DMS153 (cell line): ENCODE measurements around the gene CTLA4.
A peak's percentile ranks its signal among the peaks of the same experiment; 100 is the strongest.
"Not testable (repeated sequence)": the region's sequence is repeated elsewhere in the genome, so short reads cannot be mapped to it uniquely, and the experiment has no call there.

Source experiments
- DNase-seq: peaks from one replicate; lab custom pipeline; 2025; lab: John Stamatoyannopoulos, UW

CTLA4 gene

DNA sequence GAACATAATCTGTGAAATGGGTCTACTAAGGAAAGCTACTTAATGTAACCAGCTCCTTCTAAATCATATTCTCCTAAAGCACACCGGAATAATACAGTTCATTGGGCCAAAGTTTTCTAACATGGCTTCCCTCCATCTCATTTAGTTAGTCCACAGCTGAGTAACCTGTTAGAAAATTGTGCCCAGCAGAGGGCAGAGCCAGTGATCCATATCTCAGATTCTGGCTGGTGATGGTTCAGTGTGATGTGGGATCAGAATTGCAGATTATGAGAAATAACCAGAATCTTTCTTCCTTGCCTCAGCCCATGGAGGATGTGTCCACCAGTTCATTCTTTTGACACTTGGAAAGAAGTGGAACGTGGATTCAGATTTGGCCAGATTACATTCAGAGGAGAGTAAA lies 9.4 kb upstream of the CTLA4 start:
- no peak for DNase-seq

DNA sequence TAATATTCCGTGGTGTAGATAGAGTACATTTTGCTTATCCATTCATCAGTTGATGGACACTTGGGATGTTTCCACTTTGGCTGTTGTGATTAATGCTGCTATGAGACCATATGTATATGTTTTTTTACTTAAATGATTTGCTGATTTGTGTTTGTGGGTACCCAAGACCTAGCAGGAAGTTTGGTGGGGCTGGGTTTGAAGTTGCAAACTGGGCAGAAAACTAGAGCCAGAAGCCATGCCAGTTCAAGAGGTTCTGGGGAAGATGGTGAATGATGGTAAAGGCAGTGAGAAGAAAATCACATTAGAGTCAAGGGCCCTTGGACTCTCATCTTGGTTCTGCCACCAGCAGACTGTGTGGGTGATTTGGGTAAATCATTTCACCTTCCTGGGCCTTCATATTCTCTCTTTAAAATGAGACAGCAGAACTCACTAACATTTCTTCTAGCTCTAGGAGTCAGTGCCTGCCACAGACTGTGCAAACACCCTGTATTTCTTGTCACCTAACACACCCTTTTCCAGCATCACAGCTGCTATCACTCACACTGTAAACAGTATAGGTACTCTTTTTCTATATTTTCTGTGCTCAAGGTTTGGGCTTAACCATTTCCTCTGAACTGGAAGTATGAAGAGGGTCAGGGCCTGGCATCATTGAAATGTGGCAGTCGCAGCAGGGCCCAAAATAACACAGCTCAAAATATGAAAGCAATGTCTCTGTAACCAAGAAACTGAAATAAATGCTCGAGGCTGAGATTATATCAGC lies 8.4 kb upstream of the CTLA4 start:
- DNase-seq, result no peak

DNA sequence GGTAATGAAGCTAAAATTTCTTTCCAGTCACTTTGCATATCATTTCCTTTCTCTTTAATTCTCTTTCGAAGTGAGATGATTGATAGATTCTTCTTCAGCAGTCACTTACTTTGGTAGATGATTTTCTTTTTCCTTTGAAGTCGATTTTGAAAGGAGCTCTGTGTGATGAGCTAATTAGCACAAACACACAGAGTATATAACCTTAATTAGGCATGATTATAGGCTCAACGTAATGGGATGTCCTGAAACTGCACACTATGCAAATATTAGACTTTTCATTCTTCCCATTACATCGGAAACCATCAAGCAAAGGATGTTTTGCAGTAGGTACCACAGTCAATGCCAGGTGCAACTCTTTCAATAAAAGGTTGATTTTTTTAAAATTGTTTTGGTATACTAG lies 6.4 kb upstream of the CTLA4 start:
- no peak for DNase-seq

DNA sequence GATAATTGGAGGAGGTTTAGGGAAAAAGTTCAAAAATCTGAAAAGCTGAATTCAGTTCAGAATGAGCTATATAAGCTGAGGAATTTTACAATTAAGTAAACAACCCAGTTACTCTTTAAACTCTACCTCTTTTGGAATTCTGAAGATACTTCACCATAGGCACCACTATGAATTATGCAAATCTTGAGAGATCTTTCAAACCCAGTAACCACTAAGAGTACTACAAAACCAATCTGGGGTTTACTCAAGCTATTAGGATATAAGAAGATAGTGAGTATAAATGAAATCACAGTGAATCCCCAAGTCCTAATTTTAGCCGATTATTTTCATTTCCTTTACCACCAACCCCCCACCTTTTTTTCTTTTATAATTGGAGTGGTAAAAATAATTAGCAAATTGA lies 6.0 kb upstream of the CTLA4 start:
- no peak for DNase-seq

DNA sequence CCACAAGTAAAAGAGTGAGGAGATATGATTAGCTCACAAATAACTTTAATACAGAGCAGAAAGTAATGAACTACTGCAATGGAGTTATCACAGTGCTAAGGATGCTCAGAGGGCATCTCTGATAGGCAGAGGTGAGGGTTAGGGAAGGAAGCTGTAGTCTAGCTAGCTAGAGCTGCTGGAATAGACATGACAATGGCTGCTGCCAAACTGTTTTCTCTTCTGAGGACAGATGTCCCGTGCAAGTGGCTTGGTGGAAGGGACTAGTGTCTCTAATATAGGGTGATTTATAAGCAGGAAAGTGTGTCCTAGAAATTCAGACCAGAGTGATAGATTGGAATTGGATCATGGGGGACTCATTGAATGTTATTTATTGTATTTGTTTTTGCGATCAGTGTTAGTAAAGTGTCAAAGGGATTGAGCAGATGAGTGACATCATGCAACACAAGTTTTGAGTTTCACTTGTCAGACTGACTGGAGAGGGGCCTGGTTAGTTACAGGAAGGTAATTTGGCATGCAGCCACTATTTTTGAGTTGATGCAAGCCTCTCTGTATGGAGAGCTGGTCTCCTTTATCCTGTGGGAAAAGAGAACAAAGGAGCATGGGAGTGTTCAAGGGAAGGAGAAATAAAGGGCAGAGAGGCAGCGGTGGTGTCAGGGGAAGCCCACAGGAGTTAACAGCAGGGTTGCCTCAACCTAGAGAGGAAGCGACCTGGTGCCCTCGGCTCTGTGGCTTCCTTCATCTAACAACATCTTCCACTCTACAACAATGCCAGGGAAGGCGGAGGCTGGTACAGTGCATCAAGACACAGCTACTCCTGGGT lies 1.9 kb downstream of the CTLA4 start:
- peak; percentile 53 for DNase-seq

DNA sequence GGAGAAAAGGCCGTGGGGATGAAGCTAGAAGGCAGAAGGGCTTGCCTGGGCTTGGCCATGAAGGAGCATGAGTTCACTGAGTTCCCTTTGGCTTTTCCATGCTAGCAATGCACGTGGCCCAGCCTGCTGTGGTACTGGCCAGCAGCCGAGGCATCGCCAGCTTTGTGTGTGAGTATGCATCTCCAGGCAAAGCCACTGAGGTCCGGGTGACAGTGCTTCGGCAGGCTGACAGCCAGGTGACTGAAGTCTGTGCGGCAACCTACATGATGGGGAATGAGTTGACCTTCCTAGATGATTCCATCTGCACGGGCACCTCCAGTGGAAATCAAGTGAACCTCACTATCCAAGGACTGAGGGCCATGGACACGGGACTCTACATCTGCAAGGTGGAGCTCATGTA lies 2.9 kb downstream of the CTLA4 start:
- no peak for DNase-seq

DNA sequence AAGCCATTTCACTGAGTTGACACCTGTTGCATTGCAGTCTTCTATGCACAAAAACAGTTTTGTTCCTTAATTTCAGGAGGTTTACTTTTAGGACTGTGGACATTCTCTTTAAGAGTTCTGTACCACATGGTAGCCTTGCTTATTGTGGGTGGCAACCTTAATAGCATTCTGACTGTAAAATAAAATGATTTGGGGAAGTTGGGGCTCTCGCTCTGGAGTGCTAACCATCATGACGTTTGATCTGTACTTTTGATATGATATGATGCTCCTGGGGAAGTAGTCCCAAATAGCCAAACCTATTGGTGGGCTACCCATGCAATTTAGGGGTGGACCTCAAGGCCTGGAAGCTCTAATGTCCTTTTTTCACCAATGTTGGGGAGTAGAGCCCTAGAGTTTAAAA lies 3.4 kb downstream of the CTLA4 start:
- no peak for DNase-seq

DNA sequence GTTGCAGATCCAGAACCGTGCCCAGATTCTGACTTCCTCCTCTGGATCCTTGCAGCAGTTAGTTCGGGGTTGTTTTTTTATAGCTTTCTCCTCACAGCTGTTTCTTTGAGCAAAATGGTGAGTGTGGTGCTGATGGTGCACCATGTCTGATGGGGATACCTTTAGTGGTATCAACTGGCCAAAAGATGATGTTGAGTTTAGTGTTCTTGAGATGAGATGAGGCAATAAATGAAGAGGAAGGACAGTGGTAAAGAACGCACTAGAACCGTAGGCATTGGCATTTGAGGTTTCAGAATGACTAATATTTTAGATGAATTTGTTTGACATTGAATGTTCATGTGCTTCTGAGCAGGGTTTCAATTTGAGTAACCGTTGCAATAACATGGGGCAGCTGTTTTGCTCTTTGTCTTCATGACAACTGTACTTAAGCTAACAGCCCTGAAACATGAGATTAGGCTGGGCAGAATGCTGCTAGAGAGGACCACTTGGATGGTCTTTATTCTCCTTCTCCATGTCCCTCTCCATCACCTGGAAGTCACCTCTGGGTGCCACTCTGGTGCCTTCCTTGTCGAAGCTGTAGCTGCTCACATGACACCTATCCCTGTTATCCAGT lies 3.9 kb downstream of the CTLA4 start:
- no peak for DNase-seq

DNA sequence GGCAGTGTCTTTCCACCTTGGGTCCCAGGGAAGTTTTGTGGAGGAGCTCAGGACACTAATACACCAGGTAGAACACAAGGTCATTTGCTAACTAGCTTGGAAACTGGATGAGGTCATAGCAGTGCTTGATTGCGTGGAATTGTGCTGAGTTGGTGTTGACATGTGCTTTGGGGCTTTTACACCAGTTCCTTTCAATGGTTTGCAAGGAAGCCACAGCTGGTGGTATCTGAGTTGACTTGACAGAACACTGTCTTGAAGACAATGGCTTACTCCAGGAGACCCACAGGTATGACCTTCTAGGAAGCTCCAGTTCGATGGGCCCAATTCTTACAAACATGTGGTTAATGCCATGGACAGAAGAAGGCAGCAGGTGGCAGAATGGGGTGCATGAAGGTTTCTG lies 5.9 kb downstream of the CTLA4 start:
- no peak for DNase-seq

DNA sequence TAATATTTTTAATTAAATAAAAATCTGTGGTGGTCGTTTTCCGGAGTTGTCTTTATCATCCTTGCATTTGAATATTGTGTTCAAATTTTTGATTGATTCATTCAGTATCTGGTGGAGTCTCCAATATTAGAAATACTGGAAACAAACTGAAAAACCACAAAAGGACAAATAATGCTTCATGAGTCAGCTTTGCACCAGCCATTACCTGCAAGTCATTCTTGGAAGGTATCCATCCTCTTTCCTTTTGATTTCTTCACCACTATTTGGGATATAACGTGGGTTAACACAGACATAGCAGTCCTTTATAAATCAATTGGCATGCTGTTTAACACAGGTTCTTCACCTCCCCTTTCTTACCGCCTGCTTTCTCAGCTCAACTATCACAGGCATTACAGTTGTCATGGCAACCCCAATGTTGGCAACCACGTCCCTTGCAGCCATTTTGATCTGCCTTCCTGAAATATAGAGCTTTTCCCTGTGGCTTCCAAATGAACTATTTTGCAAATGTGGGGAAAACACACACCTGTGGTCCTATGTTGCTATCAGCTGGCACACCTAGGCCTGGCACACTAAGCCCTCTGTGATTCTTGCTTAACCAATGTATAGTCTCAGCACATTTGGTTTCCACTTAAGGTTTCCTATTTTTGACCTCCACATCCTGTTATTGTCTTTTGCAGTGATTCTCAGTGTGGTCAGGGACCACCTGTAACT lies 6.5 kb downstream of the CTLA4 start:
- no peak for DNase-seq

DNA sequence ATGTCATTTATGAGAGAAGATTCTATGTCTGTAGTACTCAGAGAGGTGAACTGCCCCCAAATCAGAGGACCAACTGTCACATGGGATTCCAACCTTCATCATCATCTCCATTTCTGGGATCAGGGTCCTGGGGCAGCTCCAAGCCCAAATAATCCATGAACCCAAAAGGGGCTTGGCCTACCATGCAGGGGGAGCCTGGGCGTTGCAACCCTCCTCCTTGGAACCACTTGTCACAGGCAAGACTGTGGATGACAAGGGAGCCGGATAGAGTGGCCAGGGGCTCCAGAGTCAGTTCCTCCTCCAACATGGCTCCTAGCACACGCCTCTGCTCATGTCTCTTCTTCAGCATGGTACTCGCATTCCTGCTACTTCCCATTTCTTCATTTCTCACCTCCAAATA lies 7.9 kb downstream of the CTLA4 start:
- no peak for DNase-seq

DNA sequence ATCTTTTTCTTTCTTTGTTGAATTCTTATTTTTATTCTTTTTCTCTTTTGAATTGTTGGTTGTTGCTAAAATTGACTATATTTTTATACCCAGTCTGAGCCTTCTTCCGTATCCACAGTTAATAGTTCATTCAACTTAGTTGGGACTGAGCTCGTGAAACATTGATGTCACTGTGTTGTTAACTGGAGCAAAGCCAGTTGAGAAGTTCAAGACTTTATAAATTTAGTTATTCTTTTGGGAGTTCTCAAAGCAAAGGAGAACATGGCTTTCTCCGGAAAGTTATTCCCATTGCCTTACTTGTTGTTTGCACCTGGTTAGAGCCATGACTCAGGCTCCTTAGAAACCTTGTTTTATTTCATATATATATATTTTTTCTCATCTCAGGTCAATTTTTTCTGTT lies 8.8 kb downstream of the CTLA4 start:
- DNase-seq, result no peak

DNA sequence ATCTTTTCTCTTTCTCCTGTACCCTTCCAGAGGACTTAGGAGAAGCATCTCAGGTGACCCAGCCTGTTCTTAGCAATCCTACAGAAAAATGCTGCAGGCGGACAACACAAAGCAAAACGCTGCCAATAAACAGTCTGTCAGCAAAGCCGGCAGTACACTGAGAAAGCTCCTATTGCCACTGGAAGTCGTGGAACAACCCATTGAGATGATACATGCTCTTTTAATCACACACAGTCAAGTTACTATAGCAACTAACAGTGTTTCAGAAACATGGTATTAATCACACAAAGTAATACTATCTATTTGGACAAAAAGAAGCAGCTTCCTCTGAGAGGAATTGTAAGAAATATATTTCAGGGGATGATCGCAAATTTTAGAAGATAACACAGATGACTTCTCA lies 10.5 kb downstream of the CTLA4 start:
- DNase-seq, result no peak

DNA sequence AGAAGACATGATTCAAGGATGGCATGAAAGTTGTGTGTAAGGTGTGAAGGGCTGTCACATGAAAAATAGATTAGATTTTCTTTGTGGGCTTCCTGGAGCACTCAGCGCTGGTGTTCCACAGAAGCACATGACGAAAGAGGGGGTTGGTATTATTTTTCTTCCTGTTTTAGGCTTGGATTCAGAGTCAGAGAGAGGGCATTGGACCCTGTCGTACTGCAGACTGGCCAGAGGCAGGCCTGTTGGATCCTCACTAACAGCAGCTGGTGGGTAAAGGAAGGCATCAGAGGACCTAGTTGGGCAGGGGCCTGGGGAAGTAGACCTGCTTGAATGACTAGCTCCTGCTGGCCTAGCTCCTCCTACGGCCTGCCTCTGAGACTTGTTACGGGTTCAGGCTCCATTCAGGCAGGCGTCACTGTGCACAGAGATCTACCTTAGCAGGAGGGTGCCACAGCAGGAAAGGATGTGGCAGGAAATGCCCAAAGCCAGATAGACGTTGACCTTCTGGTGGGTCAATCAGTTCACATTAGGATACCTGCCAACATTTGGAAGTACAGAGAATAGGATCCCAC lies 13.1 kb downstream of the CTLA4 start:
- no peak for DNase-seq

DNA sequence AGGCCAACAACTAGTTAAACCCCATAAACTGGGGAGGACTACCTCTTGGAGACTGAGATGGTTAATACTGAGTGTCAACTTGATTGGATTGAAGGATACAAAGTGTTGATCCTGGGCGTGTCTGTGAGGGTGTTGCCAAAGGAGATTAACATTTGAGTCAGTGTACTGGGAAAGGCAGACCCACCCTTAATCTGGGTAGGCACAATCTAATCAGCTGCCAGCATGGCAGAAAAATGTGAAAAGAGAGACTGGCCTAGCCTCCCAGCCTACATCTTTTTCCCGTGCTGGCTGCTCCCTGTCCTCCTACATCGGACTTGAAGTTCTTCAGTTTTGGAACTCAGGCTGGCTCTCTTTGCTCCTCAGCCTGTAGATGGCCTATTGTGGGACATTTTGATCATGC lies 13.6 kb downstream of the CTLA4 start:
- not testable (repeated sequence) for DNase-seq

DNA sequence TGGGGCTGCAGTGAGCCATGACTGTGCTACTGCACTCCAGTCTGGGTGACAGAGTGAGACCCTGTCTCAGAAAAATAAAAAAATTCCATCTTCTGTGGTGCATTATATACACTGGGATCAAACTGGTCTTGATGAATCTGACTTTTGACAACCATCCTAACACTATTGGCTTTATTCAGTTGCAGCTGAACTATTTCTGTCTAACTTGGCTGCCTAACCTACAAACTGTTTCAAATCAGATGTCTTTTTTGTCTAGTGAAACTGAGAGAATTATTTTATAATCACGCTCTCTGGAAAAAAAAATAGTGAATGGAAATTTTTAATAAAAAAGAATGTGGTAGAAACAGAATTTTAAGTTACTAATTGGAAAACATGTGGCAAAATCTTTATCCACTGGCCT lies 15.0 kb downstream of the CTLA4 start:
- no peak for DNase-seq

DNA sequence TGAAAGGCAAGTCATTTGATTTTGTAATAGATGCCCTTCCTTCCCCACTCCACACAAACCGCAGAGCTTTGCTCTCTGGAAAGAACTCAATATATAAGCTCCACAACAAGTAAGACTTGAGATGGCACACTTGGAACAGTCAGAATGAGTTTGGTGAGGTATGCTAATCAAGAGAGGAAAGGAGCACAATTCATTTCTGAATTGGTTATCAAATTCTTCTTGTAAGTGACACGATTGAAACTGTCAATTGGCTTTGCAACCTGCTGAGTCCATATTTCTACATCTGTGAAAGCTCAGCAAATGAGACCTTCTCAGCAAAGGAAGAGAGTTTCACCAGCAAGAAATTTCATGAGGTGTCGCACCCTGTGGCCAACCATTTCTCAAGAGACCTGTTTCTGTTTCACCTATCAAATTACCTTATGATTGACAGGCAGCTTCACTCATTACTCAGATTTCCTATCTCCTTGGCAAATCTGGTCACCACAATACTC lies 19.1 kb downstream of the CTLA4 start:
- DNase-seq, result no peak

DNA sequence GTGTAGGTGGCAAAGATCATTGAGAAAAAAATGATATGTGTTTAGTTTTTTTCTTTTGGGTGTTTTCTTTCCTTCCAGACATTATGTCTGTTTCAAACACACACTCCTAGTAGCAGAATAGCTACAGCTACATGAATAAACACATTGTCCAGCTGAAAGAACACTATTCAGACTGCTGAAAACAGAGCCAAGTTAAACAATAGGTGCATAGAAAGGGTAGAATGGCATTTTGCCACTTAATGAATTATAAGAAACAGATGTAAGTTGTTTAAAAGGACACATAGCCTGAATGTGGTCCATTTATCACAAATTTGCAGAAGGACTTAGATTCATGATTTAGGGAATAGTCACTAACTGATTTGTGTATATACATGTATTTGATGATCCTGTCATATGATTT lies 20.1 kb downstream of the CTLA4 start:
- DNase-seq, result no peak

DNA sequence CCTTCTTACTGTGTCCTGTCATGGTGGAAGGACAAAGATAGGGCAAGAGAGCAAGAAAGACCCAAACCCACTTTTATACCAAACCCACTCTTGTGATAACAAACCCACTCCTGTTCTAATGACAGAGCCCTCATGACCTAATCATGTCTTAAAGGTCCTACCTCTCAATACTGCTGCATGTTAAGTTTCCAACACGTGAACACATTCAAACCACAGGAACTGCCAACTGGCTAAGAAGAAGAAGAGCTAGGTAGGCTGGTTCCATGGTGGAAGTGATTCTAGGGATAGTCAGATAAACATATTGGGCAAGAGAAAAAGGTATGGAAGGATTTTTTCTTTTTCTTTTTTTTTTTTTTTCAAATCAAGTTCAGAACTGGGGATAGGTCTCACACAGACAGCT lies 22.0 kb downstream of the CTLA4 start:
- no peak for DNase-seq

DNA sequence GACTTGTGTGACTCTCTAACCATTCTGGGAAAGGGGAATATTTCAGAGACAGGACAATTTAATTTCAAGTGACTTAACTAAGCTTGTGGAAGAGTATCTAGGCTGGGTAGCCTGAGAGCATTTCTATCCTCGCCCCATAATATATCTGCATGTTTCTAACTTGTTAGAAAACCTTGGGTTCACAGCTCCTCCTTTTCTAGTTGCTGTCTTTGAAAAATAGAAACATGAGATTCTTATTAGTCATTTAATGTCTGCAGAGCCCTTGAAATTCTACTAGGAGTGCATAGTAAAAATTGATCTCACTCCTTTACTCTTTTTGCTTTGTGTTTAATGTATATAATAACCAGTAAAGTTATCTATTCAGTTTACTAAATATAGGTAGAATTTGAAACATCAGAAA lies 22.4 kb downstream of the CTLA4 start:
- no peak for DNase-seq

DNA sequence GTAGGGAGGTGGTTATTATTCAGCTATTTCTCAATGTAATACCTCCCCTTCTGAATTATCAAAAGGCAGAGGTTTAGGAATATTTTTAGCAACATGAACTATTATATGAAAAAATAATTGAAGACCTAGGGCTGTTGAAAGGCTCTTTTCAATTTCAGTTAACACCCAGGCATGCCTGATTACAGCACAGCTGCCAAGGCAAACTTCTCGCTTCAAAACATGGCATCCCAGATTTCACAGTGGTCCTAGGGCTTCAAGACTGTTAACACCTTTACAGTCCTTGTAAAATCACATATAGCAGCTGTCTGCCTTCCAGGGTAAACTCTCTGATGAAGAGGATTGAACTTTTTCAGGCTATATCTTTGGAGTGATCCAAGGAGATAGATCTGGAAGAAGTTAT lies 23.2 kb downstream of the CTLA4 start:
- no peak for DNase-seq

DNA sequence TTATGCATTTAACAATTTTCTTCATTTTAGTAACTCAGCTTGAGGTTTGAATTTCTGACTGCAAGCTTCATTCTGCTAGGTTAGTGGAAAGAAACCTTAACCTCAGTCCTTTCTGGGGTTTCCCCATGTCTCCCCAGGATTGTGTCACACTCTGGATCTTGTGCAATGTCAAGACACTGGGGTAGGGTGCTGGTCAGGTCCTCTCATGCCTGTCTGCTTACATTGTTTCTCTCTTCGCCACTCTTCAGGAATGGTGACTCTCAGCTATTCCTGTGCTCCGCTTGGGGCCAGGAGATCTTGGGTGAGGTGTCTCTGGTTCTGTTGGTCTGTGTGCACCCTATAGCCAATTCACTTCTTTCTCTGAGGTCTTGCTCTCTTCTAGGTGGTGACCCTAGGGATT lies 23.9 kb downstream of the CTLA4 start:
- DNase-seq, result no peak
